HepG2 (cell line): Measurements from ENCODE around the gene CEBPG. TPM values are rescaled to one million over a fixed set of nuclear protein-coding genes. Genes with fewer than 3 reads are reported as not detected.

Experiments
- ATAC-seq: fragments of 200-7000 bp; cut with Tn5 transposase; 3 replicates; pipeline ENCODE4 v1.9.1; 2020; ENCODE audit warnings: mild to moderate bottlenecking, moderate library complexity
- BruUV-seq: library from RNA; stranded (reverse); fragments of 400-500 nt; replicated peaks from 2 replicates; lab custom pipeline; 2021; lab: Mats Ljungman, UMichigan
- CTCF ChIA-PET: fragments of 300-600 bp; formaldehyde crosslinking; extraction: SDS; loops from one replicate; lab custom pipeline; 2021; ENCODE audit warnings: low total read pairs, inconsistent platforms, low intra/inter-chr PET ratio; lab: Yijun Ruan, JAX
- POLR2A ChIA-PET: fragments of 350-600 bp; sonication (Branson Sonifier 250); formaldehyde crosslinking; loops from one replicate; lab custom pipeline; 2020; ENCODE audit warnings: antibody characterized with exemption, inconsistent platforms; lab: Yijun Ruan, JAX
- DNase-seq: peaks from one replicate; pipeline ENCODE4 v3.0.0-alpha.2; 2015; ENCODE audit warnings: low spot score
- FAIRE-seq: peaks from 3 replicates; lab custom pipeline; 2011; peaks lifted over from hg19 to GRCh38; lab: Jason Lieb, UNC
- H2AFZ ChIP-seq: one replicate; pipeline ENCODE4 v1.6.1; 2011; ENCODE audit warnings: low read length, inconsistent platforms
- H3K27ac ChIP-seq: fragments of 300-600 bp; 3 replicates; pipeline ENCODE4 v1.8.0; 2011; ENCODE audit warnings: mixed run types, mild to moderate bottlenecking, mixed read lengths, low read length, inconsistent platforms; ENCODE audit not compliant: insufficient read depth; ENCODE audit errors: extremely low read length
- H3K27me3 ChIP-seq, 2 experiments: fragments of 200-600 bp in 1 of 2; 2 replicates in 1 of 2; 3 replicates in 1 of 2; pipeline versions ENCODE4 v1.6.0 to v1.8.0; 2011; ENCODE audit warnings: low read length in 2 of 2, mild to moderate bottlenecking in 2 of 2, moderate library complexity in 2 of 2, inconsistent platforms in 1 of 2; ENCODE audit not compliant: insufficient read depth in 2 of 2, control insufficient read depth in 1 of 2
- H3K36me3 ChIP-seq, 2 experiments: fragments of 200-600 bp in 1 of 2; replicated peaks in 1 of 2; 2 replicates in 1 of 2; 3 replicates in 1 of 2; pipeline versions ENCODE4 v1.5.1 to v1.8.0; 2011; ENCODE audit warnings: low read length in 2 of 2, inconsistent platforms in 1 of 2; ENCODE audit not compliant: insufficient read depth in 2 of 2, control insufficient read depth in 1 of 2
- H3K4me1 ChIP-seq: 2 replicates; pipeline ENCODE4 v1.5.1; 2012; ENCODE audit warnings: low read length, inconsistent platforms; ENCODE audit not compliant: insufficient read depth
- H3K4me2 ChIP-seq: 2 replicates; pipeline ENCODE4 v1.6.0; 2011; ENCODE audit warnings: low read depth, low read length, inconsistent platforms
- H3K4me3 ChIP-seq, 3 experiments: fragments of 200-600 bp in 1 of 3; sonication (generic), shearing (Covaris generic) in 1 of 3; replicated peaks in 1 of 3; 2 replicates each; pipeline ENCODE4 v1.5.1; 2011 to 2016; ENCODE audit warnings: low read length in 3 of 3, inconsistent platforms in 2 of 3, low read depth in 2 of 3, mild to moderate bottlenecking in 2 of 3, control low read depth in 1 of 3, mixed read lengths in 1 of 3; ENCODE audit not compliant: insufficient read depth in 1 of 3
- H3K79me2 ChIP-seq: one replicate; pipeline ENCODE4 v1.6.1; 2011; ENCODE audit warnings: low read length, inconsistent platforms; ENCODE audit not compliant: insufficient read depth
- H3K9ac ChIP-seq: 2 replicates; pipeline ENCODE4 v1.6.0; 2011; ENCODE audit warnings: mild to moderate bottlenecking, low read depth, low read length, inconsistent platforms; ENCODE audit not compliant: insufficient read depth
- H3K9me3 ChIP-seq: 2 replicates; pipeline ENCODE4 v1.5.1; 2012; ENCODE audit warnings: mild to moderate bottlenecking, low read length
- H4K20me1 ChIP-seq: 2 replicates; pipeline ENCODE4 v1.6.0; 2011; ENCODE audit warnings: inconsistent platforms, mild to moderate bottlenecking, low read length, moderate library complexity; ENCODE audit not compliant: insufficient read depth
- CHD2 ChIP-seq: IDR thresholded peaks from 2 replicates; pipeline ENCODE4 v1.6.1; 2011; ENCODE audit warnings: low read depth, low read length, improper control_type of control experiment
- HNRNPL ChIP-seq: fragments of 200-400 bp; formaldehyde crosslinking; IDR thresholded peaks from 2 replicates; pipeline ENCODE4 v1.6.1; 2017; ENCODE audit warnings: mild to moderate bottlenecking, low read depth, low read length
- KLF11 ChIP-seq: IDR thresholded peaks from 2 replicates; pipeline ENCODE4 v1.6.1; 2016; ENCODE audit warnings: missing compliant biosample characterization
- MATR3 ChIP-seq: sonication (generic); formaldehyde crosslinking; IDR thresholded peaks from 2 replicates; pipeline ENCODE4 v1.4.0; 2020; ENCODE audit warnings: missing genetic modification reagents
- MXI1 ChIP-seq: IDR thresholded peaks from 3 replicates; pipeline ENCODE4 v1.6.1; 2012; ENCODE audit warnings: low read depth, low read length, inconsistent platforms, borderline replicate concordance
- POLR2A ChIP-seq, 2 experiments: IDR thresholded peaks; 2 replicates each; pipeline ENCODE4 v1.6.1; 2011; ENCODE audit warnings: low read depth in 2 of 2, low read length in 2 of 2, mild to moderate bottlenecking in 1 of 2, moderate library complexity in 1 of 2; ENCODE audit not compliant: insufficient read depth in 1 of 2
- SAFB2 ChIP-seq: sonication (generic); formaldehyde crosslinking; IDR thresholded peaks from 2 replicates; pipeline ENCODE4 v1.5.1; 2020; ENCODE audit warnings: missing genetic modification reagents, low read depth, mild to moderate bottlenecking, borderline replicate concordance
- SNAPC5 ChIP-seq: sonication (generic); formaldehyde crosslinking; IDR thresholded peaks from 2 replicates; pipeline ENCODE4 v1.8.1; 2023; ENCODE audit warnings: mild to moderate bottlenecking, missing genetic modification reagents, borderline replicate concordance
- SRF ChIP-seq: IDR thresholded peaks from 2 replicates; pipeline ENCODE4 v1.6.1; 2011; ENCODE audit warnings: mild to moderate bottlenecking, low read depth, low read length, moderate library complexity
- ZKSCAN8 ChIP-seq: IDR thresholded peaks from 2 replicates; pipeline ENCODE4 v1.6.1; 2016; ENCODE audit warnings: borderline replicate concordance, missing genetic modification reagents, missing compliant biosample characterization
- ZNF12 ChIP-seq: sonication (generic); formaldehyde crosslinking; IDR thresholded peaks from 2 replicates; pipeline ENCODE4 v1.5.0; 2020; ENCODE audit warnings: missing genetic modification reagents
- ZNF432 ChIP-seq: sonication (generic); formaldehyde crosslinking; IDR thresholded peaks from 2 replicates; pipeline ENCODE4 v1.5.0; 2020; ENCODE audit warnings: missing genetic modification reagents, mild to moderate bottlenecking, borderline replicate concordance
- ZNF615 ChIP-seq: sonication (generic); formaldehyde crosslinking; IDR thresholded peaks from 2 replicates; pipeline ENCODE4 v1.5.0; 2020; ENCODE audit warnings: mild to moderate bottlenecking, missing genetic modification reagents, borderline replicate concordance
- ZNF710 ChIP-seq: sonication (generic); formaldehyde crosslinking; IDR thresholded peaks from 2 replicates; pipeline ENCODE4 v1.5.0; 2020; ENCODE audit warnings: mild to moderate bottlenecking, missing genetic modification reagents, borderline replicate concordance
- ZNF740 ChIP-seq: sonication (generic); formaldehyde crosslinking; IDR thresholded peaks from 2 replicates; pipeline ENCODE4 v1.4.0; 2020; ENCODE audit warnings: missing genetic modification reagents
- ZNF782 ChIP-seq: sonication (generic); formaldehyde crosslinking; IDR thresholded peaks from 2 replicates; pipeline ENCODE4 v1.4.0; 2020; ENCODE audit warnings: missing genetic modification reagents, mild to moderate bottlenecking, borderline replicate concordance
- WGBS: methylation state at CpG from one replicate; pipeline ENCODE4 v1.1.6; 2017; ENCODE audit warnings: low lambda C conversion rate; 5-methylcytosine and 5-hydroxymethylcytosine counted together
- in situ Hi-C: cut with HindIII; loops from 2 replicates; pipeline ENCODE4 v1.10.0; 2017; ENCODE audit warnings: low pct_unique_long_range_greater_than_20kb; ENCODE audit not compliant: extremely low pct_ligation_motif_present
- intact Hi-C: fragments of 100-400 bp; cut with micrococcal nuclease; formaldehyde crosslinking; loops from one replicate; pipeline ENCODE4 v1.10.0; 2022; ENCODE audit not compliant: unreplicated experiment
- polyA plus RNA-seq, 8 experiments: library from polyadenylated mRNA; depleted of rRNA in 3 of 8; stranded (reverse) in 7 of 8; unstranded in 1 of 8; fragments of >200 nt; fragmentation: Illumina TruSeq in 4 of 8; extraction: Trizol in 4 of 8; gene quantifications; 2 replicates each; pipeline versions ENCODE4 v1.2.1 to v1.2.3, GENCODE V29; 2011 to 2016; ENCODE audit warnings: low read depth in 4 of 8, missing spikeins in 1 of 8, mixed read lengths in 1 of 8; ENCODE audit not compliant: insufficient read depth in 1 of 8
- total RNA-seq, 5 experiments: library from RNA; depleted of rRNA; stranded (reverse); fragments of >200 nt; fragmentation: Illumina TruSeq; extraction: Trizol; gene quantifications; 2 replicates each; pipeline ENCODE4 v1.2.3, GENCODE V29; 2016; ENCODE audit warnings: low read depth in 1 of 5

CEBPG gene
- total and polyA plus RNA-seq, 2 of the 13 experiments (the other 11 are each of a cell fraction or from before 2014, with no cell fraction given), result 25.7 to 34.3 TPM

GRCh38 chr19:33329736-33330135, 43.8 kb upstream of the CEBPG start:
- H3K4me3 ChIP-seq, result no peak overlapping the region
- H3K4me2 ChIP-seq, result no peak overlapping the region
- H3K36me3 ChIP-seq, result no peaks in the 10 kb centered on the region
- H3K9ac ChIP-seq, result no peak overlapping the region
- ATAC-seq (no peak), DNase-seq (no peak), FAIRE-seq (no peak)
- peaks cover 6% of the 10 kb centered on the region; the same call in 1 of the 2 replicates for H3K9me3 ChIP-seq
- POLR2A ChIA-PET, result no interaction called here
- H3K4me1 ChIP-seq, result peaks cover 37% of the 10 kb centered on the region
- 54% methylated on average over 4 of the region's 4 CpGs for WGBS
- intact Hi-C loops, result no loop called here
- H3K79me2 ChIP-seq, result no peaks in the 10 kb centered on the region
- peaks cover 0 to 6% of the 10 kb centered on the region in 2 experiments; a peak in 1 of 5 replicates for H3K27me3 ChIP-seq
- in situ Hi-C loops, result no loop called here
- H2AFZ ChIP-seq, result no peak overlapping the region
- no TSS peak for BruUV-seq
- TF ChIP-seq ZNF615 (CRISPR knock-in tag) (no peak), ZNF740 (CRISPR knock-in tag) (no peak), ZKSCAN8 (CRISPR knock-in tag) (no peak), ZNF782 (CRISPR knock-in tag) (no peak), SRF (no peak), SAFB2 (CRISPR knock-in tag) (no peak)
- no peaks in the 10 kb centered on the region for H4K20me1 ChIP-seq
- CTCF ChIA-PET, result no interaction called here
- no peak overlapping the region for H3K27ac ChIP-seq

GRCh38 chr19:33332248-33332647, 41.3 kb upstream of the CEBPG start:
- no peak for ATAC-seq

More at GRCh38 chr19:33332248-33332647, 41.3 kb upstream of the CEBPG start:
- TF ChIP-seq ZNF12 (CRISPR knock-in tag), result no peak
- TF ChIP-seq SNAPC5 (CRISPR knock-in tag), result no peak
- no peak for TF ChIP-seq CHD2
- no peak for TF ChIP-seq ZNF710 (CRISPR knock-in tag)
- no peak for TF ChIP-seq ZNF432 (CRISPR knock-in tag)
- no peak for TF ChIP-seq KLF11 (CRISPR knock-in tag)
- TF ChIP-seq MATR3 (CRISPR knock-in tag), result no peak
- TF ChIP-seq MXI1, result no peak
- no peak for TF ChIP-seq HNRNPL
- no peak for TF ChIP-seq POLR2A (IDR thresholded peaks at IDR 0.05; ENCODE audit: insufficient read depth in 1 of 2, low read depth in 2 of 2, low read length in 2 of 2)
- H3K36me3 ChIP-seq, result no peaks in the 10 kb centered on the region
- no peak overlapping the region for H3K27ac ChIP-seq
- no peaks in the 10 kb centered on the region for H3K9me3 ChIP-seq
- H3K4me1 ChIP-seq, result peaks cover 36% of the 10 kb centered on the region
- H3K79me2 ChIP-seq, result no peaks in the 10 kb centered on the region
- in situ Hi-C loops, result no loop called here
- ChIA-PET CTCF (no interaction called here), POLR2A (interaction anchor here (2.9 kb wide), 1 partner anchor 17 kb away, joined by 13 read pairs; no protein-coding TSS in a partner anchor)
- no peaks in the 10 kb centered on the region for H4K20me1 ChIP-seq
- intact Hi-C loops, result no loop called here
- no TSS peak for BruUV-seq
- no peak overlapping the region for H2AFZ ChIP-seq
- DNase-seq, result no peak
- no peak for FAIRE-seq
- H3K4me3 ChIP-seq, result no peak overlapping the region
- no peak overlapping the region for H3K4me2 ChIP-seq
- H3K27me3 ChIP-seq, result peaks cover 0 to 6% of the 10 kb centered on the region in 2 experiments; a peak in 1 of 5 replicates
- H3K9ac ChIP-seq, result no peak overlapping the region
- 53% methylated on average over 5 of the region's 5 CpGs for WGBS
